GM21723 (cell line): Measurements from ENCODE around the gene ACBD6.

Experiments
- ATAC-seq: cut with Tn5 transposase; IDR thresholded peaks from one replicate; pipeline ENCODE4 v1.9.1; 2021; ENCODE audit warnings: mild to moderate bottlenecking, moderate library complexity; ENCODE audit not compliant: unreplicated experiment

ACBD6 gene

DNA sequence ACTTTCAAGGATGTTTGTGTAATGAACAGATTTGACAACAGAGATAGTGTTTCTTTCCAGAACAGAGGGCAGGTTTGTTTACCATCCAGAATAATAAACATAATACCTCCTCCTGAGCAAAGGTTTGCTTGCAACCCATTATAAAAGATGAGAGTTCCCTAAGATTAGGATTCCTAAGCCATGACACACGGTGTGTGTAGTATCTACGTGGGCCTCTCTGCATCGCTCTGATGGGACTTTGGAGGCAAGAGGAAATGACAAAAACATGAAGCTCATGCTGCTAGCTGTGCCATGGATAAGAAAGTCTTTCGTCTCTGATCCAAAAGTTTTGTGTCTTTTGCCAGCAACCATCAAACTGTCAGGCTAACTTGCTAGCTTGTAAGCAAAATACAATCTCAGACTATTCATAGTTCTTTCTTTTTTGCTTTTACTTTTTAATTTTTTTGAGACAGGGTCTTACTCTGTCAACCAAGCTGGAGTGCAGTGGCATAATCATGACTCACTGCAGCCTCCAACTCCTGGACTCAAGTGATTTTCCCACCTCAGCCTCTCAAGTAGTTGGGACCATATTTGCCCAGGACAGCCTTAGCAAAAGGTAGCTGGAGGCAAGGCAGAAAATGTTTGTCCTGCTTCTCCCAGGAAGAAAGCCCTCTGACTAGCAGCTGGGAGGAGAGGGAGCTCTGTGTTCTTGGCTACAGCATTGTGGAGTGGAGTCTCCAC is 191.2 kb downstream of the ACBD6 start:
- no peak for ATAC-seq

DNA sequence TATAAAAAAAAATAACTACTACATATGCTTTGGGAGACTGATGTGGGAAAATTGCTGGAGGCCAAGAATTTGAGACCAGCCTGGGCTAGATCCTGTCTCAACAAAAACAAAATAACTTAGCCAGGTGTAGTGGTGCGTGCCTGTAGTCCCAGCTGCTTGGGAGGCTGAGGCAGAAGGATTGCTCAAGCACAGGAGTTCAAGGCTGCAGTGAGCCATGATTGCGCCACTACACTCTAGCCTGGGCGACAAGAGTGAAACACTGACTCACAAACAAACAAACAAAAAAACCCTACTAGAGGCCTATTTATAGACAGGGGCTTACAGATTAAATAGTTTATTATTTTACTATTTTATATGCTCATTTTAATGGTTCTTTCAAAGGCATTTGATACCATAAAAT is 192.3 kb downstream of the ACBD6 start:
- ATAC-seq = no peak

DNA sequence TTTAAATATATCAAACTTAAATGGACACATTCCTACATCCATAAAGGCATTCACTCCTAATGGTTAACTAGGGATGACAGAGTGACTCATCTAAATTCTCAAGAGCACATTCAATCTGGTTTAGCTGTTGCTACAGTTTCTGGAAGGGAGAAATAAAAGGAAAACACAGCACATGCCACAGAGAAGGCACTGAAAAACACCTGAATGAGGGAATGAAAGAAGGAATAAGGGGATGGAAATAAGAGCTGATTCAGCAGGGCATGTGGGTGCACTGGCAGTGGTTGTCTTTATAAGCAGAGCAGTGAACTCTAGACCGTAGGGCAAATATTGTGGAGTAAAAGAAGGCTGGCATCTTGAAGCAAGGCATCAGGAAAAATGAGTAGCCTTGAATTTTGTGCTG is 193.0 kb downstream of the ACBD6 start:
- ATAC-seq = no peak

DNA sequence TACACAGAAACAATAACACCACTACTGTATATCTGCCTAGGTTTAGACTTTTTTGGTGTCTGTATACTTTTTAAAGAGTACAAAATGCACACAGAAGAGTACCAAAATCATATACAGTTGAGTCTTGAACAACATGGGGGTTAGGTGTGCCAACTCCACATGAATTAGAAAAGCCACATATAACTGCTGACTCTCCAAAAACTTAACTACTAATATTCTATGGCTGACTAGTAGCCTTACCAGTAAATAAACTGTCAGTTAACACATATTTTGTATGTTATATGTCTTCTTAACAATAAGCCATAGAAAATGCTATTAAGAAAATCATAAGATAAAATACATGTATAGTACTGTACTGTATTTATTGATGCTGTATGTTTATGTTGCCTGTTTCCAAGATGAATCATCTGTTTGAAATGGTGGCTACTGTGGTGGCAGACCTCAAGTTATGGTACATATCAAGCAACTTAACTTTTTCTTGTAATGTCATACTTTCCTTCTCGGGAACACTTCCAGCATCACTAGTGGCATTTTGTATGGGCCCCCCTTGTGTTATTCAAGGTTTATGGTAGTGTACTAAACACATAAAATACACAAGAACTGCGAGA is 201.1 kb downstream of the ACBD6 start:
- no peak for ATAC-seq

DNA sequence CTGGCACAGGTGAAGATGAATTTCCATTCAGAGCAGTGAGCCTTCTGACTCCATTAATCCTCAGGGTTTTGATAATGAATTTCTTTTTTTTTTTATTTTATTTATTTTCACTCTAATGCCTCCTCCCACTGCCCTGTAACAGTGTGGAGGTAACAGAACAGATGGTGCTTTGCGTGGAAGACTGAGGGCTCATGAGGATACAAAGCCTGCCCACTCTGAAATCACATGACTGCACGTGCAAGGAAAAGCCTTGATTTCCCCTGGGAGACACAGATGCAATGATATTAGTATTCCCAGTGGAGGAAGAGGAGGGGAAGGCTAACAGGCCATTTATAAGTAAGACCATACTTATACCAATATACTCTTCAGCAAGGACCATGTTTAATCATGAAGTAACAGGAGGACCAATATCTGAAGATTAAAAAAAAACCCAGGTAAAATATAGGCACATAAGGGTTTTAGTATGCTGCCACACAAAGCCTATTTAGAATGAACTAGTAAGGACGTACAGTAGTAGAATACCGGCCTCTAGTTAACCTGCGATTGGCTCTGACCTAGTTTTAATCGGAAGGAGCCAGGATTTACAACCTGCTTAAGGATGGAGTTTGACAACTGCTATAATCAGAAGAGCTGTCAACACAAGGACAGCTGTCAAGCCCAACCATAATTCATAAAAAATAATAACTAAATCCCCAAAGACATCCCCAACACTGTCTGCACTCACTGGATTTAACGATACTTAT is 202.7 kb downstream of the ACBD6 start:
- ATAC-seq = no peak

DNA sequence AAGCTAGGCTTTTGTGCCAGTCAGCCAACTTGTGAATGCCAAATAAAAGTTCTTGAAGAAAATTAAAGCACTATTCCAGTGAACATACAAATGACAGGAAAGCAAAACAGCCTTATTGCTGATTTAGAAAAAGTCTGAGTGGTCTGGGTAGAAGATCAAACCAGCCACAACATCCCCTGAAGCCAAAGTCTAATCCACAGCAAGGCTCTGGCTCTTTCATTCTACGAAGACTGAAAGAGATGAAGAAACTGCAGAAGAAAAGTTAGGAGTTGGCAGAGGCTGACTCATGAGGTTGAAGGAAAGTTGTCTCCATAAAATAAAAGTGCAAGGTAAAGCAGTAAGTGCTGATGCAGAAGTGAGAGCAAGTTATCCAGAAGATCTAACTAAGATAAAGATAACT is 206.4 kb downstream of the ACBD6 start:
- no peak for ATAC-seq

DNA sequence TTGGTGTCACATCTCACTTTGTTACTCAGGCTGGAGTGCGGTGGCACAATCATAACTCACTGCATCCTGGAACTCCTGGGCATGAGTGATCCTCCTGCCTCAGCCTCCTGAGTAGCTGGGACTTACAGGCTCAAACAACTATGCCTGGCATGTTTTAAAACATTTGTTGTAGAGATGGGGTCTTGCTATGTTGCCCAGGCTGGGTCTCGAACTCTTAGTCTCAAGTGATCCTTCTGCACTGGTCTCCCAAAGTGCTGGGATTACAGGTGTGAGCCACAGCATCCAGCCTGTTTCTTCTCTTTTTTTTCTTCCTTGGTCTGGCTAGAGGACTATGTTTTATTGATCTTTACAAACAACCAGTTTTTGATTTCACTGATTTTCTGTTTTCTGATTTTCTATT is 207.7 kb downstream of the ACBD6 start:
- no peak for ATAC-seq

DNA sequence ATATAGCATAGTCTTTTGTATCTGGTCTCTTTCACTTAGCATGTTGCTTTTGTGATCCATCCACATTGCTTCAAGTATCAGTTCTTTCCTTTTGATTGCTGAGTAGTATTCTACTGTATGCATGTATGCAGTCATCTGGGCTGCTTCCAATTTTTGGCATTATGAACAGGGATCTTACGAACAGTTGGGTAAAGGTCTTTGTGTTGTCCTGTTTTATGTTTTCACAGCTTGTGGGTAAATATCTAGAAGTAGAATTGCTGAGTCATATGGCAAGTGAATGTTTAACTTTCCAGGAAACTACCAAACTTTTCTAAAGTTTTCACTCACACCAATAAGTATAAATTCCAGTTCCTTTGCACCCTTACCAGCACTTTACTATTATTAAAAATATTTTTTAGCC is 211.4 kb downstream of the ACBD6 start:
- ATAC-seq = no peak

DNA sequence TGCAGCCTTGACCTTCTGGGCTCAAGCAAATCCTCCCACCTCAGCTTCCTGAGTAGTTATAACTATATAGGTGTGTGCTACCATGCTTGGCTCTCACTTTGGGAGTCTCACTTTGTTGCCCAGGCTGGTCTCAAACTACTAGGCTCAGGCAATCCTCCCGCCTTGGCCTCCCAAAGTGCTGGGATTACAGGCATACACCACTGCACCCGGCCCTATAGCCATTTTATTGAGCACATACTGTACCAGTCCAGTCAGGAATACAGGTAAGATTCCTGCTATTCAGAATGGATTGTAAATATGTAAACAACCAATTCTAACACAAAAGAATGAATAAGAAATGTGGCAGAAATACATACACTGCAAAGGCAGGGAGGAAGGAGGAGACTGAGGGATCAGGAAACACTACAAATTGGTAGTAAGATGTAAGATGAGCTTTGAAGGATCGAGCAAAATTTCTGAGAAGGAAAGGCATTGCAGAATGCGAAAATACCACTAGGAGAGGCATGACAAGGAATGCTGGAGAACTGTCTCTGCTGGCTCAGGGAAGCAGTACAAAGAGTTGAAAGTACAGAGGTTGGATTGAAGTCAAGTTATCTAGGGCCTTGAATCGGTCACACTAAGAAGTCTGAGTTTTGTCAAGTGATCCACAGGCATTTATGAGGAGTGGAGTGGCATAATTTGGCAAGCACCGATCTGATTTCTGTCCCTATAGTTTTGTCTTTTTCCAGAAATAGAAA is 211.9 kb downstream of the ACBD6 start:
- no peak for ATAC-seq

DNA sequence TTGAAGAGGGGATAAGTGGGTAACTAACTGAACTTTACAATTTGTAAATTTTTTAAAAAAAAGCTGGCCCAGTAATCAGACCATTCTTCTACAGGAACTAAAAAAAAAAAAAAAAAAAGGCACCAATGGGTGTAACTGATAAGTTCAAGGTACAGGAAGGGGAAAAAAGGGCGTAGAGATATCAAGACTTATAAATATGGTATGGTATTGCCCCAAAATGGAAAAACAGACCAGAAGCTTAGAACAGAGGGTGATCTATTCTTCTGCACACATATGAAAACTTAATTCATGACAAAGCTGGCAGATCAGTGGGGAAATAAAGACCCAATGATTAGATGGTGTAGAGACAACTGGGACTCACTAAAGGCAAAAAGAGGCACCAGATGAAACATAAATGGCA is 213.4 kb downstream of the ACBD6 start:
- no peak for ATAC-seq

DNA sequence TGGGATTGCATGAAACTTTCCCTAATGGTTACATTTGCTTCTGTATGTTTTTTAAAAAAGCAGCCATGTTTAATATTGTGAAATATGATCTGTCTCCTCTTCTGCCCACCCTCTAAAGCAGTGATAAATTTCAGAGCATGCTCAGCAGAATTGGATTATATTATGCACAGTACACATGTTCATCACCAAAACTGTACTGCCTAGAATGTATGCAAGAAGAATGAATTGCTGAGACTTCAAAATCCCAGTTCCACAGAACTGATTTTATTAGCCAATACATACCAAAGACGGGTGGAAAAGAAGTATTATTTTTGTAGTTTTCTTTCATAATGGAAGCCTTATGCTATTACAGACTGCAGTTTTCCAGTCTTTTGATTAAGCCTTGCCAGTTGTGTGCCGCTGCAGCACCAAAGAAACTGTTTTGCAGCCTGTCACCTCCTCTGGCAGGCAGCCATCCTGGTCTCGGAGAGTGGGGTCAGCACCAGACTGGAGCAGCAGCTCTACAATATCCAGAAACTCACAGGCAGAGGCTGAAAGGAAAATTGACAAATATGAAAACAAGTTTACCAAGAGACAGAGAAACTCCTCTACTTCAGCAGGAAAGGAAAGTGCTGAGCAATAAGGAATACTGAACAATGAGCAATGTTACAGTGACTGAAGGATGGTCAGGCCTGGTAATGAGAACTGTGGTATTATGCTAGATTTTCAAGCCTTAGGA is 214.2 kb downstream of the ACBD6 start:
- ATAC-seq = no peak

DNA sequence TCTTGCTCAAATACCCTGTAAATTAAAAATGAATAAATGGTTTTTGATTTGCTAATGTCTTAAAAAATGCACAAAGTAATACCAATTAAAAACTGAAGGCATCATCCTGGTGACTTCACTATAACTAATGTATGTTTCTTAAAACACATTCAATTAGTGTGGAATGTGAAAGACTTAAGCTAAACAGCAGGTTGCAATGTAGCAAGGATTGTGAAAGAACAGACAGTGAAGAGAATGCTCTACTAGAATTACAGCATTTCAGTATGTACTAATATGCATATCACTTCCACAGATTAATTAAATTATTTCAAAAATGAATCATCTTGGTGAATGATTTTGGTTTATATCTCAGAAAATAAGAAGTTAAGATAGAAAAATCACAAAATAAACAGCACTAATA is 216.0 kb downstream of the ACBD6 start:
- no peak for ATAC-seq

DNA sequence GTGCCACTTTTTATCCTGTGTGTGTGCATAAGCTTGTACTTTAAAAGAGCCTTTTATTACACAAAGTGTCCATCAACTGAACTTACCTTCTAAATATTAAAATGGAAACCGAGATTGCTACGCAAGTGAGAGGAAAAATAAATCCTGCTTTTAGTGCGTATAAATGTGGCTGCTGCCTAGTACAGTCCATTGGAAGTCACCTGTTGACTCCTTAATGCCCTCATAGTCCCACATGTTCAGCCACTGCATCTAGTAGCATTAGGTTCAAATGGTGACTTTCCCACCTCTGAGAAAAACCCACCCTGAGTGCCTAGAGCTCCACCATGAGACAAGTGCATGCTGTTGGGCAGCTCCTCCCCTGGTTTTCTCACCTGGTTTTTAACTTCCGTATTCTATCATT is 219.3 kb downstream of the ACBD6 start:
- no peak for ATAC-seq

DNA sequence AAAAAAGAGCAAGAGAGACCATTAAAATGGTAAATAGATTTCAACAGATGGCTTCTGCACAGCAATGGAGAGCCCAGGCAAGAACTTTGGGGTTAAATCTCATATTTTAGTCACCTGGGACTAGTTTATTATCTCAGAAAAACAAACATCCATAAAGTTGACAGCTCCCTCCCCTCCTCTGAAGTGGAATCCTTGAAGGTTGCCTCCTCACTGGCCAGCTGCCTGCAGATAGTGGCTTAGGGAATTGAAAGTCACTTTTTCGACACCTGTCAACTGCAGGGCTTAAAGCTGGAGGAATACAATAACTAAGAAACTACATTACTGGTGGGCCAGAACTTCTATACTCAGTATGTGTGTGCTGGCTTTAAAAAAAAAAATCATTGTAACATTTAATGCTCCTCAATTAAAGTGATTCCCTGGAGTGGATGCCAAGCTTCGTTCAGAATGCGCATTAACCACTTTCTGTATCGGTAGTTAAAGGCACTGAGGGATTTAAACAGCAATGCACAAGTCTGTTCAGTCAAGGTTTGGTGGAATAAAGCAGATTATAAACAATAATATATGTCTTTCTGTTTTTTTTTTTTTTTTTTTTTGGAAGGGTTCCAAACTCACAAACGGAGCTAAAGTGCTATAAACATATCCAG is 219.9 kb downstream of the ACBD6 start:
- no peak for ATAC-seq

DNA sequence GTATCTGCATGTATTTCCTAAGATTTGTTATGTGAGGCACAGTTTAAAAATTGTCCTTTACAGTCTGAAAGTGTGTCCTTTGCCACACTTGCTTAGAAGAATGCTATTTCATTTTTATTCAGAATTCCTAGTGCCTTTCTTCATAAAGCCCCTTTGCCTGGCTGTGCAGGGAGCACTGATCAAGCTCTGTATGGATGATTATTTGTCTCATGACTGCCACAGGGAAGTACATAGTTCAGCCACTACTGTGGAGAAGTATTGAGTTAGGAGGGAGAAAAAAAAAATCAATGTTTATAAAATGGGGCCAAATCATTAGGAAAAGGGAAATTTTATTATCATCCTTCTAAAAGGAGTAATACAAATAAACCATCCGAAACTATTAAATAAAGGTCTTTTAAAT is 220.9 kb downstream of the ACBD6 start:
- ATAC-seq = no peak

DNA sequence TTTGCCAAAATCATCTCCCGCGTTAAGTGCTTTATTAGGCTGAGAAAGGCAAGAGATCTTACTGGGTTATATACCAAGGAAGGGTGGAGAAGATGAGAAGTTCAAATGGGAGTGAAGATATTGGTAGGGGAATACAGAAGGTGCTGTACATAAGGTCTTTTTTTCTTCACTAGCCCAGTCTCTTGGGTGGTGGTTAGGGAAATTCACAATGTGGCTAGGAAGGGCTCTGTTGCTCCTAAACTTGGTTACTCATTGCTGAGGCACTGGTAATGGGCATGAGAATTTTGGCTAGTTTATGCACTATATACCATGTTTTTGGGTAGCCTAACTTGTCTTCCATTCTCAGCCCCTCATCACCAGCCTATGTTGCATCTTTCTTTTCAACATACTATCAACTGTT is 221.8 kb downstream of the ACBD6 start:
- ATAC-seq = no peak

DNA sequence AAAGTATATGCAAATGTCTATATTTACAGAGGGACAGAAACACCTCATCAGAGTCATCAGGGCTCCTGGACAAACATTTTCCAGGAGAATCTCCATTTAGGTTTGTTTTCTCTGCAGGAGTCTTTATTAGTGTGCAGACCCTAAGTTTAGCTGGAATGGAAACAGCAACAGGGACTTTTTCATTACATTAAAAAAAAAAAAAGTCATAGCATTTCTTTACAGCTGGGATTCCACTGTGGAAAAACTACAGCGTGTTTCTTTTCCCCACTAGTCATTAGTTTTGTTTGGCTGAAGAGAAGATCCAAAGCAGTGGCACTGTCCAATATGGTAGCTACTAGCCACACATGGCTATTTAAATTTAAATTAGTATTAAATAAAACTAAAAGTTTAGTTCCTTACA is 222.7 kb downstream of the ACBD6 start:
- ATAC-seq = no peak

DNA sequence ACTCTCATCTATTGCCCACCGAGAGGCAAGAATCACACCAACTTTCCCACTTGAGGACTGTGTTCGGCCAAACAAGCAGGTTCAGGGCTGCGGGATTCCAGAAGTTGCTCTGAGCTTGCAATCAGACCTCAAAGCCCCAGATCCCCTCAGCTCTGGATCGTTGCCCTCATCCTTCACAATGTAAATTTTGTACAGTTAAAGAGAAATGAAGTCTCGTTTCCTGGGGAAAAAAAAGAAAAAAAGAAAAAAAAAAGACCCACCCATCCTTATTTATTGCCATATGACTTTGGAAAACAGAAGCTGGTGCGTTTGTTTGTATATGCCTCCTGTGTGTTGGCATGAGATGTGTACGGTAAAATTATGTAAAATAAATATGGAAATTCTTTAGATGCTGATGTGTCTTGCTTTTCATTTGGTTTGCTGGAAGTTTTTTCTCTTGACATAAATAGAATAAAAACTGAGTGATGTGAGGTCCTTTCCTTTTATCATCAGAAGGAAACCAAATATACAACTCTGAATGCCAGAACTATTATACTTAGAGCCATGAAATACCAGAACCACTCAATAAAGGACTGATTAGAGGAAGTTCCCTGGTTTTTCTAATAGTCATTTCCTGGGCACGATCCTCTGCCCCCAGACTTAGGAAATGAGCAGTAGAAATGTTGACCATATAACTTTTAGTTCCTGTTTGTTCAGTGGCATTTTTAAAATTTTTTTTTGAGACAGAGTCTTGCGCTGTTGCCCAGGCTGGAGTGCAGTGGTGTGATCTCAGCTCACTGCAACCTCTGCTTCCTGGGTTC is 223.6 kb downstream of the ACBD6 start:
- no peak for ATAC-seq

DNA sequence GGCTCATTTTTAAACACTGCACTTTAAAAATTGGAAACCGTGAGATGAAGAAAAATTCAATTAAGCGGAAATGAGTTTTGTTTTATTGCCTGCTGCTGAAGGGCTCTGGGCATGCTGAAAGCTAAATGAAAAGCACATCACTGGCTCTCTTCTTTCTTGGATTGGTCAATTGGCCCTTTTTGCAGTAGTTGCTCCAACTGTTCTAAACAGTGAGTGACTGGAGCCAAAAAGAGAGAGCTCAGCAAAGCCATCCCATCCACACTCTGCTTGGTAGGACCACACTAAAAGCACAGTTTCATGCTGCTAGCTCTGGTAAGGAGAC is 224.2 kb downstream of the ACBD6 start:
- no peak for ATAC-seq
